Left renal cortex interstitium (tissue), 4 donors: Measurements from ENCODE around the gene CCDC194. TPM values are rescaled to one million over a fixed set of nuclear protein-coding genes. Genes with fewer than 3 reads are reported as not detected.
"Not testable (repeated sequence)": the region's sequence is repeated elsewhere in the genome, so short reads cannot be mapped to it uniquely, and the experiment has no call there.

Source experiments
- DNase-seq, 4 donors: peaks; one replicate each; pipeline ENCODE4 v3.0.0-alpha.2; 2013; ENCODE audit warnings: low read depth in 4 of 4, low spot score in 2 of 4, missing footprints in 1 of 4
- polyA plus RNA-seq, 4 donors: library from polyadenylated mRNA; unstranded; fragments of 120-200 nt; gene quantifications; one replicate each; pipeline ENCODE4 v1.2.1, GENCODE V29; 2013; ENCODE audit not compliant: insufficient read length in 4 of 4

The CCDC194 gene
- polyA plus RNA-seq, 4 donors: 0.83 to 6.2 (median 3.3) TPM

- no peak for DNase-seq
Measured at GRCh38 chr19:17378271-17378670, 15.7 kb downstream of the CCDC194 start.

GRCh38 chr19:17376935-17377600 is 16.9 kb downstream of the CCDC194 start, which contains the start of gene PLVAP:
TSS of gene PLVAP (minus strand) at chr19:17377342. CDS start at chr19:17377288, 54 bp downstream.
- no peak for DNase-seq

DNA sequence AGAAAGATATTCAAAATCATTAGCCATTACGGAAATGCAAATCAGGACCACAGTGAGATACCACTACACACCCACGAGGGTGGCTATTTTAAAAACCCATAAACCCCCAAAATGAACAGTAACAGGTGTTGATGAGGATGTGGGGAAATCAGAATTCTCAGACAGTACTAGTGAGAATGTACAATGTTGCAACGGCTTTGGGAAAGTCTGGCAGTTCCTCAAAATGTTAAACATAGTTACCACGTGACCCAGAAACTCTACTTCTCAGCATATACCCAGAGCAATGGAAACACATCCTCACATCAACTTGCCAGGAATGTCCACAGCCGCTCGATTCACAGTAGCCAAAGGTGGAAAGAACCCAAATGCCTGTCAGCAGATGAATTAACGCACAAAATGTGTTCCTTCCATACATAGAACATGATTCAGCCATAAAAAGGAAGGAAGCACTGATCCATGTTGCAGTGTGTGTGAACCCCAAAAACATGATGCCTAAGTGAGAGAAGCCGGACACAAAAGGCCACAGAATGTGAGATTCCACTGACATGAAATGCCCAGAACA is 23.9 kb downstream of the CCDC194 start:
- no peak for DNase-seq

DNA sequence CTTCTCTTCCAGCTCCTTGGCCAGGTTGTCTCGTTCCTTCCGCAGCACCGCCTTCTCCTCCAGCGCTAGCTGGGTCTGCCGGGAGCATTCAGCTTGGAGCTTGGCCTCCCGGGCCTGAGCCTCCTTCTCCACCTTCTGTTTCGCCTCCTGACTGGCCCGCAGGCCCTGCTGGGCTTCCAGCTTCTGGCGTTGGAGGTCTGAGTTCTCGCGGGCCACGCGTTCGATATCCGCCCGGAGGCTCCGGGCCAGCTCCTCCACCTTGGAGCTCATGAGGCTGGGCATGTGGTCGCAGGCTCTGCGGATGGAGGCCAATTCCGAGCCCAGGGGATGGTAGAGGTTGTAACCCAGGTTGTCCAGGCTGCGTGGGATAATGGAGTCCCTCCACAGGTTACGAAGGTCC is 28.6 kb downstream of the CCDC194 start:
- no peak for DNase-seq

GRCh38 chr19:17363852-17364605 is 30.0 kb downstream of the CCDC194 start:
- DNase-seq: not testable (repeated sequence)

DNA sequence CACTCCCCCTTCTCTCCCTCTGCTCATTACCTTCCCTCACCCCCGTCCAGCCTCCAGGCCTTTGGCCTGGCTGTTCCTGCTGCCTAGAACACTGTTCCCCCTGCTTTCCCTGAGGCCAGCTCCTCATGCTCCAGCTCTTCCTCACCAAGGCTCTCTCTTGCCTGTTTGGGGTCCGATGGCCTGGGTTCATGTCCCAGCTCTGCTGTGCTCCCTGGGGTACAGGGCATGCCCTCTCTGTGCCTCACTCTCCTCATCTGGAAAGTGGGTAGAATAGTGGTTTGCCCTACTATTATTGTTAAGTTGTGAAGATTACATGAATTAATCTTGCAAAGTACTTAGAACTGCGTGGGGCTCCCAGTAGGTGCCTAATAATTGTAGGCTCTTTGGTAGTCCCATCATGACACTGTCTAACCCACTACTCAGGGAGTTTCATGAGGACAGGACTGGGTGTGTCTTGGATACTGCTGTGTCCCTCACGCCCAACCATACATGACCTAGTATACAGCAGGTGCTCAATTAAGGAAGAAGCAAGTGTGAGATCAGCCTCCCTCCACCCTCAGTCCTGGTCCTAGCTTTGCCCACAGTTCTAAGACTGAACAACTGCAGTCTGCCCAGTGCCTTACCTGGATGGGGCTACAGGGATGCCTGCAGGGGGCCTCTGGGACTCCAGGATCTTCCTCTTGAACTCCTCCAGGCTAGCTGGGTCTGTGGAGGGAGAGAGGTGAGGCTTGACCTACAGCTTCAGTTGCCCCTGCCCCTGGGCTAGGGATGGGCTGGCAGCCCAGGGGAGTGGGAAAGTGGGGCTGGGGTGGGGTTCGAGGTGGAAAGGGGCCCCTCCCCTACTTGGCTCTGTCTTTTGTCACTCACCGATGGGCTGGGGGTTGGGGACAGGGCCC is 33.8 kb downstream of the CCDC194 start:
- no peak for DNase-seq

DNA sequence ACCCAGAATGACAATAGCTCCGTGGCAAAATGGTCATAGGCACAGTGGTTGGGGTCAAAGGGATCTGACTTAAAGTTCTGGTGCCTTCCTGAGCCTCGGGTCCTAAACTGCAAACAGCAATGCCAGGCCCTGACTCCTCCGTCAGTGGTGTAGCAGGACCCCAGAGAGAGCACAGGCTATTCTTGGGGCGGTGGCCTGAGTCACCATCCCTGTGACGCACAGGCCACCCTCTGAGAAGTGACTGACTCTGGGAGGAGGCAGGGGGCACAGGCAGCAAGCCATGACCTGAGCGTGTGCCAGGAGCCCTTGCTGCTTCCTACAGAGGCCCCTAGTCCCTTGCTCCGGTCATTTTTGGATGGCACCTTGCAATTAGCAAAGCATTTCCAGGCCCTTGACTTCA is 35.6 kb downstream of the CCDC194 start:
- DNase-seq: no peak

GRCh38 chr19:17357724-17358123 is 36.3 kb downstream of the CCDC194 start:
- no peak for DNase-seq

GRCh38 chr19:17357078-17357666 is 36.8 kb downstream of the CCDC194 start:
- no peak for DNase-seq

GRCh38 chr19:17353386-17353785 is 40.6 kb downstream of the CCDC194 start:
- DNase-seq: no peak

- no peak for DNase-seq
Measured at GRCh38 chr19:17352608-17353280, 41.3 kb downstream of the CCDC194 start.

GRCh38 chr19:17351815-17352435 is 42.1 kb downstream of the CCDC194 start:
- no peak for DNase-seq

DNA sequence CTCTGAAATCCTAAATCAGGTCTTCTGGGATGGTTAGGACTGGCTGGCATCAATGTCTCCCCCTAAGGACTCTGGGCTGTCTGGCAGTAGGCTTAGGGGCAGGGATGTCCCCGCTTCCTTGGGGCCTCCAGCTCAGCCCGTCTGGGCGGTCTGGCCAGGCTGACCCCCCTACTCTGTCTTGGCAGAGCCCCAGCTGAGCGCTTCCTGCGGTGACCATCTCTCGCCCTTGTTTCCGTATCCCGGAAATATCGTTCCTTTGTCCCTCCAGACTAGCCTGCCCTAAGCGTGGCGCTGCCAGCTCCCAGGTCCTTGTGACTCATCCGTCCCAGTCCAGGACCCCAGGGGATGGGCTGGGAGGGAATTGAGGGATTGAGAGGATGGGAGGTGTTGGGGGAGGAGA is 45.3 kb downstream of the CCDC194 start:
- DNase-seq: peak in 2 of 4 donors; percentile 55 to 56

DNA sequence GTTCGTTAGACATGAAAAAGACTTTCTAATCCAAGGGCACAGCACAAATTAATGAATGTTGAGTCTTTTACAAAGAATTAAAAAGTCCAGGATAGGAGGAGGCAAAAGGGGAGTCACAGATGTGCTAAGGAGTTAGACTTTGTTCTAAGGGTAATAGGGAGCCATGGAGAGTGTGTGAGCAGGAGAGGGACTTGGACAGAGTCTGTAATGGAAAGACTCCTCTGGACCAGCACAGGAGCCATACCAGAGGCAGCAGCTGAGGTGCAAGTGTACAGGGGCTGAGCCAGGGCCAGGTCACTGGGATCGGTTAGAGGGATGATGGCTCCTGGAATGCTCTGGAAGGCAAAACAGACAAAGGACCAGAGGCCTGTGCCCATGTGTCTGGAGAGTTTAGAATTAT is 46.1 kb downstream of the CCDC194 start:
- DNase-seq: no peak

DNA sequence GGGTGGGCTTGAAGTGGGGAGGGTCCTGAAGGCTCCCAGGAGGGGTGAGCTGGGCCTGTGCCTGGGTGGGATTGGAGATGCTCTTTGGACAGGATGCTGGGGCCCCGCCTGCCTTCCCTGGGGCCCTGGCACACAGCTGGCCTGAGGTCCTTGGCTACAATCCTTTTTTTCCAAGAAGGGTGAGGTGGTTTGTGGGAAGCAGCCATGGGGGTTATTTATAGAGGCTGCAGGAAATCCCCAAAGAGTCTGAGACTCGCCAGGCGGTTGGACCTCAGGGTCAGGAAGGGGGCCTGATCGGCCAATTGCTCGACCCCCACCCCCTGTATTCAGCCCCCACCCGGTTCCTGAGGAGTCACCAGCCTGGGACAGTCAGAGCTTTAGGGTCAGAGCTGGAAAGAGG is 46.6 kb downstream of the CCDC194 start:
- DNase-seq: no peak

- no peak for DNase-seq
Measured at GRCh38 chr19:17346109-17346671, 47.8 kb downstream of the CCDC194 start.

DNA sequence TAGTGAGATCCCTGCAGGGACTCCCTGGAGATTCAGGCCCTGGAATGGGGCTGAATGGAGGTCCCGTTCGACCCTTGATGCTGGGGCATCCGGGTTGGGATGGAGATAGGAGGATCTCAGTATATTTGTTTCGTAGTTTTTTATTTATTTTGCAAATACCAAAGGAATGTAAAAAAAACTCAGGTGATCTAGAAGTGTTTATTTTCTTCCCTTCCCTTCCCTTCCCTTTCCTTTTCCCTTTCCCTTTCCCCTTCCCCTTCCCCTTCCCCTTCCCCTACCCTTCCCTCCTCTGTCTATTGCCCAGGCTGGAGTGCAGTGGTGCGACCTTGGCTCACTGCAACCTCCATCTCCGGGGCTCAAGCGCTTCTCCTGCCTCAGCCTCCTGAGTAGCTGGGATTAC is 52.2 kb downstream of the CCDC194 start:
- no peak for DNase-seq

DNA sequence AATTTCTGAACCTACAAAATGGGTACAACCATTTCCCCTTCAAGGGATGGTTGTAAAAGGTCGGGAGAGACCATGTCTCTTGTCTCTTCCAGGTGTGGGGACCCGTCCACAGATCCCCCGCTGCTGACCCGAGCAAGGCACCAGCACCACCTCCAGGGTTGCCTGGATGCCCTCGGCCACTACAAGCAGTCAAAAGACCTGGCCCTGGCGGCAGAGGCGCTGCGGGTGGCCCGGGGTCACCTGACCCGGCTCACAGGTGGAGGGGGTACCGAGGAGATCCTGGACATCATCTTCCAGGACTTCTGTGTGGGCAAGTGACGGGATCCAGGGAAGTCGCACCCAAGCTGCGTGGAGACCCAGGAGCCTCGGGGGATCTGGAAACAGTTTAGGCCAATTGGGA is 52.6 kb downstream of the CCDC194 start:
- no peak for DNase-seq

- DNase-seq: no peak
Measured at GRCh38 chr19:17340871-17341357, 53.1 kb downstream of the CCDC194 start.
